GM12874 (cell line): ENCODE measurements around the gene USP20.

Source experiments
- TF ChIP-seq, protein P1 (sequence below): IDR thresholded peaks from 2 replicates; pipeline ENCODE4 v1.5.1; 2011; ENCODE audit warnings: low read depth, mild to moderate bottlenecking, control low read depth, low read length, moderate library complexity; ENCODE audit not compliant: insufficient read depth

Gene USP20

DNA sequence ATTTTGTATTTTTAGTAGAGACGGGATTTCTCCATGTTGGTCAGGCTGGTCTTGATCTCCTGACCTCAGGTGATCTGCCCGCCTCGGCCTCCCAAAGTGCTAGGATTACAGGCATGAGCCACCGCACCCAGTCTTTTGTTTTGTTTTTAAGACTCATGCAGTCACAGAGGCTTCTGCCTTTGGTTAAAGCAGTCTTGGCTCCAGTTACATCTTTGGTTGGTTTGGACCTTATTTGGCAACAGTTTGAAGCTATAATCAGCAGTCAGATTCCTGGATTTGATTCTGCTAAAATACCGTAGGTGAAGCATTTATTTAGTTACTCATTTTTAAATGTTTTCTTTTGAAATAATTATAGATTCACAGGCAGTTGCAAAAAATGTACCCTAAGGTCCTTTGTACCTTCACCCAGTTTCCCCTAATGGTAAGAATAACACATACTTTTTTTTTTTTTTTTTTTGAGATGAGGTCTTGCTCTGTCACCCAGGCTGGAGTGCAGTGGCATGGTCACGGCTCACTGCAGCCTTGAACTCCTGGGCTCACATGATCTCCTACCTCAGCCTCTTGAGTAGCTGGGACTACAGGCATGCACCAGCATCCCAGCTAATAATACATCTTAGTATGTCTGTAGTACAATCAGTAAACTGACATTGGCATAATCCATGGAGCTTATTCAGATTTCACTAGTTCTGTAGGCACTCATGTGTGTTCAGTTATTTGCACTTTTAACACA is 15.7 kb downstream of the USP20 start:
- TF ChIP-seq, protein P1, sequence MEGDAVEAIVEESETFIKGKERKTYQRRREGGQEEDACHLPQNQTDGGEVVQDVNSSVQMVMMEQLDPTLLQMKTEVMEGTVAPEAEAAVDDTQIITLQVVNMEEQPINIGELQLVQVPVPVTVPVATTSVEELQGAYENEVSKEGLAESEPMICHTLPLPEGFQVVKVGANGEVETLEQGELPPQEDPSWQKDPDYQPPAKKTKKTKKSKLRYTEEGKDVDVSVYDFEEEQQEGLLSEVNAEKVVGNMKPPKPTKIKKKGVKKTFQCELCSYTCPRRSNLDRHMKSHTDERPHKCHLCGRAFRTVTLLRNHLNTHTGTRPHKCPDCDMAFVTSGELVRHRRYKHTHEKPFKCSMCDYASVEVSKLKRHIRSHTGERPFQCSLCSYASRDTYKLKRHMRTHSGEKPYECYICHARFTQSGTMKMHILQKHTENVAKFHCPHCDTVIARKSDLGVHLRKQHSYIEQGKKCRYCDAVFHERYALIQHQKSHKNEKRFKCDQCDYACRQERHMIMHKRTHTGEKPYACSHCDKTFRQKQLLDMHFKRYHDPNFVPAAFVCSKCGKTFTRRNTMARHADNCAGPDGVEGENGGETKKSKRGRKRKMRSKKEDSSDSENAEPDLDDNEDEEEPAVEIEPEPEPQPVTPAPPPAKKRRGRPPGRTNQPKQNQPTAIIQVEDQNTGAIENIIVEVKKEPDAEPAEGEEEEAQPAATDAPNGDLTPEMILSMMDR, result no peak

- TF ChIP-seq, protein P1, result no peak
Observed at GRCh38 chr9:129851821-129852220, 16.6 kb downstream of the USP20 start.

DNA sequence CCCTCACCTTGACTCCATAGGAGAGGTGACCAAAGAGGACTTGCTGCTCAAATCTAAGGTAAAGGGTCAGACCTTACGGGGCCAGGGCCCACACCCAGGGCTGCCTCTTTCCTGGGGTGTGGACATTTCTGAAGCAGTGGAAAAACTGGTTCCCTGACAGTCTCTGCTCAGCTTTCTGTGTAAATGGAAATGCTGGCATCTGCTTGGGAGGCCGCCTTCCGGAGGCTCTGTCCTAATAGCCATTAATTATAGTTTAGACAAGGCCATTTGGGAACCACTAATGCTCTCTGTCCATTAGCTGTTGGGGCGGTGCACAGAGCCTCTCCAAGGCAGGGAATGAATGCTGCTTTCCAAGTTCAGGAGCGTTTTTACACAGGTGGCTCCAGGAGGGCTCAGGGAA is 17.3 kb downstream of the USP20 start:
- TF ChIP-seq, protein P1, result no peak

- TF ChIP-seq, protein P1, result no peak
Observed at GRCh38 chr9:129853614-129854013, 18.4 kb downstream of the USP20 start.

- TF ChIP-seq, protein P1, result no peak
Observed at GRCh38 chr9:129854588-129855110, 19.4 kb downstream of the USP20 start.

GRCh38 chr9:129857207-129857606 is 21.9 kb downstream of the USP20 start:
- TF ChIP-seq, protein P1, result no peak

- TF ChIP-seq, protein P1, result no peak
Observed at GRCh38 chr9:129858167-129858962, 23.1 kb downstream of the USP20 start.
